H1 (cell line): ENCODE results near the gene L3MBTL3. TPM values are rescaled to one million over a fixed set of nuclear protein-coding genes. Genes with fewer than 3 reads are reported as not detected.

Source experiments
- CTCF ChIA-PET: fragments of 300-600 bp; sonication (Branson Sonifier 250); formaldehyde crosslinking; loops from one replicate; lab custom pipeline; 2021; ENCODE audit not compliant: partially characterized antibody; lab: Charles Lee
- POLR2A ChIA-PET: fragments of 300-600 bp; sonication (Branson Sonifier 250); formaldehyde crosslinking; loops from one replicate; lab custom pipeline; 2021; ENCODE audit warnings: inconsistent platforms; ENCODE audit not compliant: partially characterized antibody; lab: Charles Lee
- DNase-seq, 2 experiments: peaks; one replicate each; pipeline versions ENCODE4 v3.0.0 to v3.0.0-alpha.2; 2010 to 2022; ENCODE audit warnings: low spot score in 2 of 2, low read depth in 1 of 2, mixed read lengths in 1 of 2
- FAIRE-seq: peaks from 2 replicates; lab custom pipeline; 2011; peaks lifted over from hg19 to GRCh38; lab: Jason Lieb, UNC
- H2AFZ ChIP-seq: 2 replicates; pipeline ENCODE4 v1.8.1; 2012; ENCODE audit warnings: low read length, inconsistent platforms
- H2AK5ac ChIP-seq: 2 replicates; pipeline ENCODE4 v1.6.1; 2013; ENCODE audit warnings: low read depth, low read length
- H2BK120ac ChIP-seq: replicated peaks from 2 replicates; pipeline ENCODE3; 2013; ENCODE audit warnings: low read depth, low read length, inconsistent platforms
- H2BK12ac ChIP-seq: 2 replicates; pipeline ENCODE4 v1.6.1; 2013; ENCODE audit warnings: low read depth, low read length
- H2BK15ac ChIP-seq: 2 replicates; pipeline ENCODE4 v1.6.1; 2013; ENCODE audit warnings: low read length
- H2BK20ac ChIP-seq: 2 replicates; pipeline ENCODE4 v1.6.1; 2013; ENCODE audit warnings: low read length
- H2BK5ac ChIP-seq: 2 replicates; pipeline ENCODE4 v1.6.1; 2013; ENCODE audit warnings: low read depth, low read length
- H3K14ac ChIP-seq: 2 replicates; pipeline ENCODE4 v1.6.1; 2013; ENCODE audit warnings: inconsistent platforms; ENCODE audit not compliant: insufficient read length
- H3K18ac ChIP-seq: 2 replicates; pipeline ENCODE4 v1.6.1; 2013; ENCODE audit warnings: low read length; ENCODE audit errors: extremely low read depth
- H3K23ac ChIP-seq: 2 replicates; pipeline ENCODE4 v1.6.1; 2013; ENCODE audit warnings: inconsistent platforms; ENCODE audit not compliant: insufficient read length
- H3K23me2 ChIP-seq: 2 replicates; pipeline ENCODE4 v1.6.1; 2013; ENCODE audit warnings: low read depth, low read length
- H3K27ac ChIP-seq: 2 replicates; pipeline ENCODE4 v1.6.1; 2011; ENCODE audit warnings: low read depth, low read length, inconsistent platforms
- H3K27me3 ChIP-seq, 4 experiments: replicated peaks in 1 of 4; 1 replicate in 1 of 4; 2 replicates in 3 of 4; pipeline versions ENCODE4 v1.6.1 to v1.8.1; 2011 to 2013; ENCODE audit warnings: low read length in 3 of 4, mild to moderate bottlenecking in 3 of 4, inconsistent platforms in 2 of 4, mixed read lengths in 2 of 4, moderate library complexity in 1 of 4; ENCODE audit not compliant: control insufficient read depth in 3 of 4, insufficient read depth in 3 of 4; ENCODE audit errors: extremely low read depth in 1 of 4
- H3K36me3 ChIP-seq, 4 experiments: 2 replicates each; pipeline versions ENCODE4 v1.6.1 to v1.8.1; 2011 to 2013; ENCODE audit warnings: mild to moderate bottlenecking in 4 of 4, low read length in 3 of 4, moderate library complexity in 2 of 4, control low read depth in 1 of 4, inconsistent platforms in 1 of 4; ENCODE audit not compliant: insufficient read depth in 4 of 4, control insufficient read depth in 2 of 4
- H3K4ac ChIP-seq: replicated peaks from 2 replicates; pipeline ENCODE3; 2013; ENCODE audit warnings: low read length, low read depth, mixed read lengths, inconsistent platforms; ENCODE audit not compliant: insufficient read length
- H3K4me1 ChIP-seq, 4 experiments: replicated peaks in 1 of 4; 1 replicate in 1 of 4; 2 replicates in 3 of 4; pipeline versions ENCODE4 v1.6.1 to v1.8.1; 2011 to 2013; ENCODE audit warnings: low read length in 3 of 4, inconsistent platforms in 2 of 4, mixed read lengths in 1 of 4; ENCODE audit not compliant: insufficient read depth in 4 of 4, control insufficient read depth in 3 of 4
- H3K4me2 ChIP-seq, 2 experiments: 2 replicates each; pipeline versions ENCODE4 v1.6.1 to v1.8.1; 2011 to 2013; ENCODE audit warnings: low read depth in 2 of 2, low read length in 2 of 2, control low read depth in 1 of 2, inconsistent platforms in 1 of 2, mild to moderate bottlenecking in 1 of 2; ENCODE audit not compliant: insufficient read depth in 1 of 2
- H3K4me3 ChIP-seq, 4 experiments: fragments of 200-600, 300-600 bp in 1 of 4; sonication (generic), shearing (Covaris generic), sonication (Bioruptor Twin) in 1 of 4; 2 replicates each; pipeline versions ENCODE4 v1.5.1 to v1.8.1; 2011 to 2016; ENCODE audit warnings: low read length in 4 of 4, low read depth in 3 of 4, control low read depth in 2 of 4, inconsistent platforms in 2 of 4, mild to moderate bottlenecking in 2 of 4, mixed read lengths in 1 of 4, moderate library complexity in 1 of 4; ENCODE audit not compliant: insufficient read depth in 2 of 4; ENCODE audit errors: extremely low read depth in 1 of 4
- H3K56ac ChIP-seq: replicated peaks from 2 replicates; pipeline ENCODE3; 2013; ENCODE audit warnings: low read depth, mild to moderate bottlenecking, mixed read lengths, low read length, inconsistent platforms; ENCODE audit not compliant: insufficient read length
- H3K79me1 ChIP-seq: 2 replicates; pipeline ENCODE4 v1.6.1; 2013; ENCODE audit warnings: low read depth, low read length, control low read depth
- H3K79me2 ChIP-seq, 2 experiments: 2 replicates each; pipeline versions ENCODE4 v1.6.1 to v1.8.1; 2012 to 2013; ENCODE audit warnings: low read length in 2 of 2, mild to moderate bottlenecking in 2 of 2, inconsistent platforms in 1 of 2; ENCODE audit not compliant: insufficient read depth in 2 of 2, control insufficient read depth in 1 of 2
- H3K9ac ChIP-seq, 4 experiments: replicated peaks in 1 of 4; 1 replicate in 1 of 4; 2 replicates in 3 of 4; pipeline versions ENCODE4 v1.6.1 to v1.8.1; 2011 to 2013; ENCODE audit warnings: low read depth in 3 of 4, low read length in 3 of 4, control low read depth in 2 of 4, mild to moderate bottlenecking in 2 of 4, moderate library complexity in 2 of 4, inconsistent platforms in 1 of 4; ENCODE audit errors: extremely low read depth in 1 of 4
- H3K9me3 ChIP-seq, 2 experiments: 2 replicates each; pipeline versions ENCODE4 v1.6.1 to v1.8.1; 2012 to 2013; ENCODE audit warnings: mild to moderate bottlenecking in 2 of 2, moderate library complexity in 2 of 2, control low read depth in 1 of 2, inconsistent platforms in 1 of 2, low read depth in 1 of 2, low read length in 1 of 2, mixed read lengths in 1 of 2; ENCODE audit not compliant: insufficient read depth in 2 of 2
- H4K20me1 ChIP-seq, 2 experiments: replicated peaks in 1 of 2; 2 replicates each; pipeline versions ENCODE3 to v1.8.1; 2011 to 2013; ENCODE audit warnings: inconsistent platforms in 2 of 2, low read length in 2 of 2, mild to moderate bottlenecking in 1 of 2; ENCODE audit not compliant: insufficient read depth in 2 of 2, control insufficient read depth in 1 of 2
- H4K5ac ChIP-seq: 2 replicates; pipeline ENCODE4 v1.6.1; 2013; ENCODE audit warnings: low read length, low read depth, mixed read lengths, inconsistent platforms; ENCODE audit not compliant: insufficient read length
- H4K8ac ChIP-seq: 2 replicates; pipeline ENCODE4 v1.8.0; 2013; ENCODE audit warnings: mild to moderate bottlenecking, moderate library complexity, low read length, inconsistent platforms; ENCODE audit not compliant: insufficient read depth; ENCODE audit errors: extremely low read depth
- H4K91ac ChIP-seq: replicated peaks from 2 replicates; pipeline ENCODE3; 2013; ENCODE audit warnings: low read length, mixed read lengths, inconsistent platforms; ENCODE audit not compliant: insufficient read length
- BACH1 ChIP-seq: IDR thresholded peaks from 2 replicates; pipeline ENCODE4 v1.6.1; 2012; ENCODE audit warnings: low read length, improper control_type of control experiment
- BRCA1 ChIP-seq: IDR thresholded peaks from 2 replicates; pipeline ENCODE4 v1.6.1; 2012; ENCODE audit warnings: low read depth, low read length, improper control_type of control experiment
- CREB1 ChIP-seq: IDR thresholded peaks from 2 replicates; pipeline ENCODE4 v1.6.1; 2012; ENCODE audit warnings: inconsistent platforms
- EZH2 ChIP-seq: fragments of 200-600 bp; sonication (generic); IDR thresholded peaks from 2 replicates; pipeline ENCODE4 v1.7.1; 2012; ENCODE audit warnings: low read depth, mild to moderate bottlenecking, moderate library complexity, low read length, inconsistent platforms; ENCODE audit not compliant: severe bottlenecking
- GTF2F1 ChIP-seq: IDR thresholded peaks from 2 replicates; pipeline ENCODE4 v1.6.1; 2012; ENCODE audit warnings: low read depth, low read length, improper control_type of control experiment, borderline replicate concordance
- KDM4A ChIP-seq: IDR thresholded peaks from one replicate; pipeline ENCODE4 v1.7.1; 2012; ENCODE audit warnings: low read depth, mild to moderate bottlenecking, moderate library complexity, low read length, inconsistent platforms; ENCODE audit not compliant: severe bottlenecking
- POU5F1 ChIP-seq: IDR thresholded peaks from 2 replicates; pipeline ENCODE4 v1.6.1; 2011; ENCODE audit warnings: low read depth, mild to moderate bottlenecking, low read length, moderate library complexity
- SAP30 ChIP-seq: fragments of 300-600 bp; sonication (generic); IDR thresholded peaks from 2 replicates; pipeline ENCODE4 v1.7.1; 2012; ENCODE audit warnings: low read length, moderate library complexity, mild to moderate bottlenecking, inconsistent platforms; ENCODE audit not compliant: insufficient read depth, insufficient replicate concordance
- SIRT6 ChIP-seq: IDR thresholded peaks from one replicate; pipeline ENCODE4 v1.7.1; 2012; ENCODE audit warnings: low read length, inconsistent platforms
- SRF ChIP-seq: IDR thresholded peaks from 2 replicates; pipeline ENCODE4 v1.6.1; 2011; ENCODE audit warnings: mild to moderate bottlenecking, low read depth, low read length, moderate library complexity
- SUZ12 ChIP-seq: fragments of 200-600 bp; sonication (generic); IDR thresholded peaks from 2 replicates; pipeline ENCODE4 v1.6.1; 2012; ENCODE audit warnings: mild to moderate bottlenecking, inconsistent platforms, low read length, moderate library complexity, mixed read lengths
- TAF1 ChIP-seq: IDR thresholded peaks from 2 replicates; pipeline ENCODE4 v1.6.1; 2011; ENCODE audit warnings: mild to moderate bottlenecking, low read depth, low read length
- TBP ChIP-seq: IDR thresholded peaks from 2 replicates; pipeline ENCODE4 v1.6.1; 2011; ENCODE audit warnings: low read depth, low read length, improper control_type of control experiment
- USF2 ChIP-seq: IDR thresholded peaks from 2 replicates; pipeline ENCODE4 v1.6.1; 2011; ENCODE audit warnings: low read length, improper control_type of control experiment
- WGBS, 2 experiments: shearing (Covaris generic) in 1 of 2; methylation state at CpG; one replicate each; pipeline versions ENCODE4 v1.1.6 to v1.1.7; 2013 to 2015; ENCODE audit warnings: low lambda C conversion rate in 2 of 2, mixed read lengths in 2 of 2, inconsistent platforms in 1 of 2, low coverage in 1 of 2, missing lambda C conversion rate in 1 of 2; ENCODE audit not compliant: insufficient replicate concordance in 2 of 2, insufficient coverage in 1 of 2, insufficient read length in 1 of 2; ENCODE audit errors: extremely low coverage in 1 of 2, missing lambda C conversion rate in 1 of 2; 5-methylcytosine and 5-hydroxymethylcytosine counted together
- polyA plus RNA-seq, 7 experiments: library from polyadenylated mRNA; depleted of rRNA in 3 of 7; stranded (reverse) in 5 of 7; unstranded in 2 of 7; fragments of >200 nt in 5 of 7; fragments of 200-250 nt in 2 of 7; gene quantifications; 1 replicate in 5 of 7; 2 replicates in 1 of 7; 4 replicates in 1 of 7; pipeline versions ENCODE4 v1.2.1 to v1.2.3, GENCODE V29; 2011 to 2013; ENCODE audit warnings: missing spikeins in 2 of 7, mixed read lengths in 2 of 7
- total RNA-seq: library from RNA; stranded (reverse); fragmentation: NEBNext Ultra II Directional; extraction: Animal tissue kit (Norgen Biotek cat#: 25700); gene quantifications from 2 replicates; pipeline ENCODE4 v1.2.1, GENCODE V29; 2021

L3MBTL3 gene
- total and polyA plus RNA-seq, 2 of the 8 experiments (the other 6 are each of a cell fraction or from before 2014, with no cell fraction given), result 3.9 to 17.2 TPM

- H3K14ac ChIP-seq, result no peak overlapping the region
- no peak for FAIRE-seq
- H3K36me3 ChIP-seq, result peaks cover 0 to 3% (median under 1%) of the 10 kb centered on the region in 4 experiments; a peak in 5 of 8 replicates
- no peak overlapping the region for H2BK12ac ChIP-seq
- ChIA-PET POLR2A (no interaction called here), CTCF (no interaction called here)
- no peak overlapping the region for H3K4me2 ChIP-seq
- no peak overlapping the region for H3K9ac ChIP-seq
- H3K4me1 ChIP-seq, result no peaks in the 10 kb centered on the region
- no peak overlapping the region for H2AK5ac ChIP-seq
- H4K20me1 ChIP-seq, result no peaks in the 10 kb centered on the region
- H3K79me2 ChIP-seq, result no peaks in the 10 kb centered on the region
- H4K5ac ChIP-seq, result no peak overlapping the region
- H4K8ac ChIP-seq, result no peak overlapping the region
- no peaks in the 10 kb centered on the region; the same call in 1 of the 2 replicates for H3K79me1 ChIP-seq
- H2BK15ac ChIP-seq, result no peak overlapping the region
- no peak overlapping the region for H3K4me3 ChIP-seq
- H3K23me2 ChIP-seq, result no peaks in the 10 kb centered on the region
- no peak overlapping the region for H3K18ac ChIP-seq
- no peaks in the 10 kb centered on the region for H3K27me3 ChIP-seq
- 76% methylated on average over 1 of the region's 1 CpG; no CpG with 5 or more reads in 1 of the 2 experiments for WGBS, 2 experiments
- H4K91ac ChIP-seq, result no peak overlapping the region
- H2BK20ac ChIP-seq, result no peak overlapping the region
- H3K27ac ChIP-seq, result no peak overlapping the region
- no peak overlapping the region for H3K23ac ChIP-seq
- no peak overlapping the region for H3K56ac ChIP-seq
- no peaks in the 10 kb centered on the region for H3K9me3 ChIP-seq
- H2BK120ac ChIP-seq, result no peak overlapping the region
- no peak overlapping the region for H2AFZ ChIP-seq
- H2BK5ac ChIP-seq, result no peak overlapping the region
- DNase-seq, result no peak
- H3K4ac ChIP-seq, result no peak overlapping the region
- no peak for TF ChIP-seq EZH2
- TF ChIP-seq POU5F1, result no peak
- TF ChIP-seq SUZ12, result no peak
- TF ChIP-seq TBP, result no peak
- no peak for TF ChIP-seq SRF
- no peak for TF ChIP-seq USF2
- TF ChIP-seq BACH1, result no peak
- TF ChIP-seq CREB1, result no peak
- TF ChIP-seq TAF1, result no peak
- TF ChIP-seq SAP30, result no peak
- TF ChIP-seq GTF2F1, result no peak
- TF ChIP-seq BRCA1, result no peak
- no peak for TF ChIP-seq KDM4A
- TF ChIP-seq SIRT6, result no peak
Observed at GRCh38 chr6:130046671-130047070, 28.3 kb downstream of the L3MBTL3 start.
